HT1080 (cell line): ENCODE measurements around the gene ARRB1. TPM values are rescaled to one million over a fixed set of nuclear protein-coding genes. Genes with fewer than 3 reads are reported as not detected.
A peak's percentile ranks its signal among the peaks of the same experiment; 100 is the strongest.

ENCODE experiments used
- DNase-seq: peaks from one replicate; pipeline ENCODE4 v3.0.0-alpha.2; 2015; ENCODE audit warnings: low read depth
- total RNA-seq: library from RNA; depleted of rRNA; stranded (reverse); fragments of >200 nt; shearing (Covaris generic); gene quantifications from 2 replicates; pipeline ENCODE4 v1.2.3, GENCODE V29; 2014

The ARRB1 gene
- total RNA-seq, 1 experiment from 2014 or later, result 10.6 TPM

DNA sequence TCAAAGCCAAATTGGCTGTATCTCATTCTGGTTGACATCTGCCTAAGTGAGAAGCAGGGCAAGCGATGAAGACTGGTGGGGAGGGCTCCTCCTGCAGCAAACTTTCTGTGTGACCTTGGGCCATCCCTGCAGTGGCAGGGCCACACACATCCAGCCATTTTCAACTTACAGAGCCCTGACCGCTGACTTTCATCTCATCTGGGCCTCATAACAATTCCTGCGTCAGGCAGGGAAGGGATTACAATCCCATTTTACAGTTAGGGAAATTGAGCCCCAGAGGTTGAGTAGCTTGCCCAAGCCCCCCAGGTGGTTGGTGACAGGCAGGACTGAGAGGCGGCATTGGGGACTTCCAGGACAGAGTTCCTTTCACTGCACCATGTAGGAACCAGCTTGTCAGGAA lies 89.0 kb downstream of the ARRB1 start:
- DNase-seq, result no peak

DNA sequence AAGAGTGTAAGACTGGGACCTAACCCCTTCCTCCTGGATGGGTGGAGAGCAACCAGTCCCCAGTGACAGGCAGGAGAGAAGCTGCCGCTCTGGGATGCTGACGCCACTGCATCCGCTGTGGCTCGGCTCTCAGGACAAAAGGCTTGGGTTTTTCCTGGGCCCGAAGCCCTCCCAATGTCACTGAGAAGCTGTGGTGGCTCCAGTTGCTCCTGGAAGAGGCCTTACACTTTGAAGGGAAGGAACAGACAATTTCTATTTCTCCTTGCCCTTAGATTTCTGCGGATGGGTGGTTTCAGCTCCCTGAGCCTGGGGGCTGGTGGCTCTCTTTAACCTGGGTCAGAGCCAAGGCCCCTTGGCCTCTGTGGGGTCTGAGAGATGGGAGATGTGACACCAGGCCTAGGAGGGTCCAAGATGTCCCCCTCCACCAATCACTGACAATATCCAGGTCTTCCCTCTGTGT lies 89.5 kb downstream of the ARRB1 start:
- DNase-seq, result no peak

DNA sequence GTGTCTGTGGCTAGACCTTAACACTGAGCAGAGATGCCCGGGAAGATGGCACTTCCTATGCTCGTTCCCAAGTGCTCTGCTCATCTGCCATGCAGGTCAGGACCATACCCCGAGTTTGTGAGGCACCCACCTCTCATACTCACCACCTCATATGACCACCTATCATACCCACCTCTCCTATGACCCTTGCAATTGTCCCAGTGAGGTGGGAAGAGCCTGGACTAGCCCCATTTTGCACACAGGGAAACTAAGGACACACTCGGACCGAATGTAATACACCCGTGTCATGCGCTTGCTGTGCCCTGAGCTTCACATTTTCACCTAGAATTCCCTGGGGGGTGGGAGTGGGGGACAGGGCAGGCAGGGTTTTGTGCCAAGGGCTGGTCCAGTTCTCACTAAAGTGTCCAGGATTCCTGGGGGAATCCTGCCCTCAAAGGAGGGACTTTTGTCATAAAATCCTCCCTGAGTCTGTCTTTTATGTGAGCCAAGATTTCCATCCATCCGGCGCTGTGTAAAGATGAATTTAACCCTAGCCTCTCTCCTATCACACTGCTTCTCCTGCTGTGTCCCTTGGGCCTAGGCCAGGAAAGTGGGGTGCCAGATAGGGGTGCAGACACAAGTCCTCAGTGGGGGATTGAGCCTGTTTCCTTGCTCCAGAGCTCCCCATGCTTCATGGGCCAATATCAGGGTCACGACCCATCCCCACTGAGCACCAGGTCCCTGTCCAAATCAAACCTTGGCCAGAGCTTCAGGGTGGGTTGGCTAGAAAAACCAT lies 90.9 kb downstream of the ARRB1 start:
- no peak for DNase-seq

- DNase-seq, result no peak
These were observed 97.1 kb downstream of the ARRB1 start for GRCh38 chr11:75254326-75254725.

DNA sequence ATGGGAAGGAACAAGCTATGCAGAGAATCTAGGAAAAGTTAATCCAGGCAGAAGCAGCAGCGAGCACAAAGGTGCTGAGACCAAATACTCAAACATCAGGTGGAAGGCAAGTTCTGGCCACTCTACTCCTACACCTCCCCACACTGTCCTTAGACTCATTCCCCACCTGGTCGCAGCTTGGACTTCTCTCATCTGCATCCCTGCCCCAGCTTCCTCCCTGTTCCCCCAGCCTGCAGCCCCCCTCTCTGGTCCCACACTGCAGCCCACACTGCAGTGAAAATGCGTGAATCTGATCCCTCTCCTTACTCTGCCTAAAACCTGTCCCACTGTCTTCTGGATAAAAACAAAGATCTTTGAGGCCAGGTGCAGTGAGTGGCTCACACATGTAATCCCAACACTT lies 101.8 kb downstream of the ARRB1 start:
- no peak for DNase-seq

DNA sequence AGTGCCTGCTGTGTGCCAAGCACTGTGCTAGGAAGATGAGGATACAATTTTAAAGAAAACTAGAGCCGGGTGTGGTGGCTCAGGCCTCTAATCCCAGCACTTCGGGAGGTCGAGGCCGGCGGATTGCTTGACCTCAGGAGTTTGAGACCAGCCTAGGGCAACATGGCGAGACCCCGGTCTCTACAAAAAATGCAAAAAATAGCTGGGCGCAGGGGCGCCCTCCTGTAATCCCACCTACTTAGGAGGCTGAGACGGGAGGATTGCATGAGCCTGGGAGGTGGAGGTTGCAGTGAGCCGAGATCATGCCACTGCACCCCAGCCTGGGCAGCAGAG lies 102.6 kb downstream of the ARRB1 start:
- DNase-seq, result no peak

DNA sequence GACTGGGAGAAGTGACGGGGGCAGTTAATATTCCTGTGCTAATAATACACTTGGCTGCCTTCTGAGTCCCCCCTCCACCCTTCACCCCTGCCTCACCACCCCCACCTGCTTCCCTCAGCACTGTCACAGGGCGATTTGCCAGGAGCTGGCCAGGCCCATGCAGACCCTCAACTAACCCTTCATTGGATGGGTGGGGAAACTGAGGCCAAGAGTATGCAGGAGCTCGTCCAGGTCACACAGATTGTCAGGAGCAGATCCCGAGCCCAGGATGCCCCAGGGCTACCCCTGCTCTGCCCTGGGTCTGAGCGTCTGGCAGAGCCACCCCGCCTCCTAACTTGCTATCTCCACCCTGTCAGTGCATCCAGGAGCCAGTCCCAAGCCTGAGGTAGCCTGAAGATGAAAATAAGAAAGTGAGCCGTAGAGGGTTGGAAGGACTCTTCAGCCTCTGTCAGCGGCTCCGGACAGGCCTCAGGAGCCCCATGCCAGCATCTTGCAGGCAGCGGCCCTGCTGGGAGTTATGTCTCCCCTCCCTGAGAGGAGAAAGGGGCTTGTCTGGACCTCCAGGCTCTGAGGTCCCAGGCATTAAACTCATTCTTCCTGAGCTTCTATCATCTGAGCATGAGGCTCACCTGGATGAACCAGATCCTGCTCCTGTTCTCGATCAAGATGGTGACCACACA lies 104.7 kb downstream of the ARRB1 start:
- DNase-seq, result no peak

- no peak for DNase-seq
These were observed 105.3 kb downstream of the ARRB1 start for GRCh38 chr11:75246006-75246670.

- DNase-seq, result no peak
These were observed 106.0 kb downstream of the ARRB1 start for GRCh38 chr11:75245356-75246005.

DNA sequence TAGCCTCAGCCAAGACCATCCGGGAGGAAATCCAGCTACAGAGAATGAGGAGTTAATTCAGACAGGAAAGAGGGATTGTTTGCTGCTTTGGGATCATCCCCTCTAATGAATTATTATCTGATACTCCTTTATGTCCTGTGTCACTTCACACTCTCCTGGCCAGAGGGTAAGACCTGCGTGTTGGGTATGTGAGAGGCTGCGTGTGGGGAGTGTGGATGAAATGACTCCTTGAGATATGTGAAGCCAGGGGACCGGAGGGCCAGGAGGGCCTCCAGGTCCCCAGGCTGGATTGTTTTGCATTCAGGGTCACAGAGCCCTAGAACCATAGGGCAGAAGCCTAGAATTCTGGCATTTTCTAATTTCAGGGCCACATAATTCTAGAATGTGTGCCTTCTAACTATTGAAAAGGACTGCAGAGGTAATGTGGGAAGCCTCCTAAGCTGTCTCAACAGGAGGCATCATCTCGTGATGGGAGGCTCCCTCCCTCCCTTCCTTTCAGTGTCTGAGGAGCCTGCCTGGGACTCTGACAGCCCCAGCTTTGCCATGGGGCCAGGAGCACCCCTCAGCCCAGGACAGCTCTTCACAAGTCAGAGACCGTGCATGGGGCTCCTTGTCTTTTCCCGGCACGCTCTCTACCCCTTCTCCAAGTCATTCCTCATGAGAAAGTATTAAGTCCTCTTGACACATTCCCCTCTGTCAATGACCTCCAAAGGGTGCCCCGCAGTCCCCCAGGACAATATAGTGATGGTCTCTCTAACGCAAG lies 107.2 kb downstream of the ARRB1 start:
- DNase-seq, result no peak

GRCh38 chr11:75242722-75243600 lies 108.5 kb downstream of the ARRB1 start:
- no peak for DNase-seq

GRCh38 chr11:75241906-75242644 lies 109.4 kb downstream of the ARRB1 start:
- DNase-seq, result no peak

DNA sequence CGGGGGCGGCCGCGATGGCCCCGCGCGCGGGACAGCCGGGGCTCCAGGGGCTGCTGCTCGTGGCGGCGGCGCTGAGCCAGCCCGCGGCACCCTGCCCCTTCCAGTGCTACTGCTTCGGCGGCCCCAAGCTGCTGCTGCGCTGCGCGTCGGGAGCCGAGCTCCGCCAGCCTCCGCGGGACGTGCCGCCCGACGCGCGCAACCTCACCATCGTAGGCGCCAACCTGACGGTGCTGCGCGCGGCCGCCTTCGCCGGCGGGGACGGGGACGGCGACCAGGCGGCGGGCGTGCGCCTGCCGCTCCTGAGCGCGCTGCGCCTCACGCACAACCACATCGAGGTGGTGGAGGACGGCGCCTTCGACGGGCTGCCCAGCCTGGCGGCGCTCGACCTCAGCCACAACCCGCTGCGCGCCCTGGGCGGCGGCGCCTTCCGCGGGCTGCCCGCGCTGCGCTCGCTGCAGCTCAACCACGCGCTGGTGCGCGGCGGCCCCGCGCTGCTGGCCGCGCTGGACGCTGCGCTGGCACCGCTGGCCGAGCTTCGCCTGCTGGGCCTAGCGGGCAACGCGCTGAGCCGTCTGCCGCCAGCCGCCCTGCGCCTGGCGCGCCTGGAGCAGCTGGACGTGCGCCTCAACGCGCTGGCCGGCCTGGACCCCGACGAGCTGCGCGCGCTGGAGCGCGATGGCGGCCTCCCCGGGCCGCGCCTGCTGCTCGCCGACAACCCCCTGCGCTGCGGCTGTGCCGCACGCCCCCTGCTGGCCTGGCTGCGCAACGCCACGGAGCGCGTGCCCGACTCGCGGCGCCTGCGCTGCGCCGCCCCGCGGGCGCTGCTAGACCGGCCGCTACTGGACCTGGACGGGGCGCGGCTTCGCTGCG lies 110.2 kb downstream of the ARRB1 start:
- peak; percentile 76 for DNase-seq

DNA sequence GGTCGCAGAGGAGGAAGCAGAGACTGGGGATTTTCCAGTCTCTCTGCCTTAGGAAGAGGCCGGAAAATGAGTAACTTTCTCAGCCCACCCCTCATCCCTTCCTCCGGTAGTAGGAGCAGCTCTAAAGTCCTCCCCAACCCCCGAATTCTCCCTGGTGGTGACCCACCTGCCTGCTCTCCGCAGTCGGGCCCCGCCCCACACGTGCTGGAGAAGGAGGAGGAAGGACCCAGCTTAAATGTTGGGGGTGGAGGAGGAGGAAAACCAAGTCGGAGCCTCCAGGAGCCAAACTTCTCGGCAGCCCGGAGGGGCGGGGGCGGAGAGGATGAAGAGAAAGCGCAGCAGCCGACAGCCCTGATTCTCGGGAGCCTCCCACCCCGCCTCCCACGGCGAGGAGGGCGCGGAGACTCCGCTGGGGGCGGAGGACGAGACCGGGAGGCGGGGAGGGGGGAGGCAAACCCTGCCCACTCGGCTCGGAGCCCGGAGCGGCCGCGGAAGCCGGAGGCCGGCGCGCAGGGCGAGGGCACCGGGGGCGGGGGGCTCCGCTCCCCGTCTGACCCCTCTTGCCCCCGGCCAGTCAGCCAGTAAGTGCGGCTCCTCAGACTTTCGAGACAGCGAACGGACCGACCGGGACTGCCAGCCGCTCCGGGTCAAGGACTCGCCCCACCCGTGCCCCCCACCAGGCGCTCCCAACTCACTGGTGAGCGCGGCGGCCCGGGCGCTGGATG lies 111.0 kb downstream of the ARRB1 start, which contains the start of gene TPBGL:
Gene TPBGL (plus strand): TSS at position 464 of the 725 bp plus-strand sequence. CDS start 276 bp downstream, outside the sequence.
- no peak for DNase-seq

GRCh38 chr11:75239531-75240290 lies 111.8 kb downstream of the ARRB1 start:
- no peak for DNase-seq

GRCh38 chr11:75238595-75239440 lies 112.6 kb downstream of the ARRB1 start:
- no peak for DNase-seq
